H1 (cell line): Measurements from ENCODE around the gene IL24. TPM values are rescaled to one million over a fixed set of nuclear protein-coding genes. Genes with fewer than 3 reads are reported as not detected.

Experiments used
- CTCF ChIA-PET: fragments of 300-600 bp; sonication (Branson Sonifier 250); formaldehyde crosslinking; loops from one replicate; lab custom pipeline; 2021; ENCODE audit not compliant: partially characterized antibody; lab: Charles Lee
- POLR2A ChIA-PET: fragments of 300-600 bp; sonication (Branson Sonifier 250); formaldehyde crosslinking; loops from one replicate; lab custom pipeline; 2021; ENCODE audit warnings: inconsistent platforms; ENCODE audit not compliant: partially characterized antibody; lab: Charles Lee
- DNase-seq, 2 experiments: peaks; one replicate each; pipeline versions ENCODE4 v3.0.0 to v3.0.0-alpha.2; 2010 to 2022; ENCODE audit warnings: low spot score in 2 of 2, low read depth in 1 of 2, mixed read lengths in 1 of 2
- FAIRE-seq: peaks from 2 replicates; lab custom pipeline; 2011; peaks lifted over from hg19 to GRCh38; lab: Jason Lieb, UNC
- H2AFZ ChIP-seq: 2 replicates; pipeline ENCODE4 v1.8.1; 2012; ENCODE audit warnings: low read length, inconsistent platforms
- H2AK5ac ChIP-seq: 2 replicates; pipeline ENCODE4 v1.6.1; 2013; ENCODE audit warnings: low read depth, low read length
- H2BK120ac ChIP-seq: replicated peaks from 2 replicates; pipeline ENCODE3; 2013; ENCODE audit warnings: low read depth, low read length, inconsistent platforms
- H2BK12ac ChIP-seq: 2 replicates; pipeline ENCODE4 v1.6.1; 2013; ENCODE audit warnings: low read depth, low read length
- H2BK15ac ChIP-seq: 2 replicates; pipeline ENCODE4 v1.6.1; 2013; ENCODE audit warnings: low read length
- H2BK20ac ChIP-seq: 2 replicates; pipeline ENCODE4 v1.6.1; 2013; ENCODE audit warnings: low read length
- H2BK5ac ChIP-seq: 2 replicates; pipeline ENCODE4 v1.6.1; 2013; ENCODE audit warnings: low read depth, low read length
- H3K14ac ChIP-seq: 2 replicates; pipeline ENCODE4 v1.6.1; 2013; ENCODE audit warnings: inconsistent platforms; ENCODE audit not compliant: insufficient read length
- H3K18ac ChIP-seq: 2 replicates; pipeline ENCODE4 v1.6.1; 2013; ENCODE audit warnings: low read length; ENCODE audit errors: extremely low read depth
- H3K23ac ChIP-seq: 2 replicates; pipeline ENCODE4 v1.6.1; 2013; ENCODE audit warnings: inconsistent platforms; ENCODE audit not compliant: insufficient read length
- H3K23me2 ChIP-seq: 2 replicates; pipeline ENCODE4 v1.6.1; 2013; ENCODE audit warnings: low read depth, low read length
- H3K27ac ChIP-seq: 2 replicates; pipeline ENCODE4 v1.6.1; 2011; ENCODE audit warnings: low read depth, low read length, inconsistent platforms
- H3K27me3 ChIP-seq, 4 experiments: replicated peaks in 1 of 4; 1 replicate in 1 of 4; 2 replicates in 3 of 4; pipeline versions ENCODE4 v1.6.1 to v1.8.1; 2011 to 2013; ENCODE audit warnings: low read length in 3 of 4, mild to moderate bottlenecking in 3 of 4, inconsistent platforms in 2 of 4, mixed read lengths in 2 of 4, moderate library complexity in 1 of 4; ENCODE audit not compliant: control insufficient read depth in 3 of 4, insufficient read depth in 3 of 4; ENCODE audit errors: extremely low read depth in 1 of 4
- H3K36me3 ChIP-seq, 4 experiments: 2 replicates each; pipeline versions ENCODE4 v1.6.1 to v1.8.1; 2011 to 2013; ENCODE audit warnings: mild to moderate bottlenecking in 4 of 4, low read length in 3 of 4, moderate library complexity in 2 of 4, control low read depth in 1 of 4, inconsistent platforms in 1 of 4; ENCODE audit not compliant: insufficient read depth in 4 of 4, control insufficient read depth in 2 of 4
- H3K4ac ChIP-seq: replicated peaks from 2 replicates; pipeline ENCODE3; 2013; ENCODE audit warnings: low read length, low read depth, mixed read lengths, inconsistent platforms; ENCODE audit not compliant: insufficient read length
- H3K4me1 ChIP-seq, 4 experiments: replicated peaks in 1 of 4; 1 replicate in 1 of 4; 2 replicates in 3 of 4; pipeline versions ENCODE4 v1.6.1 to v1.8.1; 2011 to 2013; ENCODE audit warnings: low read length in 3 of 4, inconsistent platforms in 2 of 4, mixed read lengths in 1 of 4; ENCODE audit not compliant: insufficient read depth in 4 of 4, control insufficient read depth in 3 of 4
- H3K4me2 ChIP-seq, 2 experiments: 2 replicates each; pipeline versions ENCODE4 v1.6.1 to v1.8.1; 2011 to 2013; ENCODE audit warnings: low read depth in 2 of 2, low read length in 2 of 2, control low read depth in 1 of 2, inconsistent platforms in 1 of 2, mild to moderate bottlenecking in 1 of 2; ENCODE audit not compliant: insufficient read depth in 1 of 2
- H3K4me3 ChIP-seq, 4 experiments: fragments of 200-600, 300-600 bp in 1 of 4; sonication (generic), shearing (Covaris generic), sonication (Bioruptor Twin) in 1 of 4; 2 replicates each; pipeline versions ENCODE4 v1.5.1 to v1.8.1; 2011 to 2016; ENCODE audit warnings: low read length in 4 of 4, low read depth in 3 of 4, control low read depth in 2 of 4, inconsistent platforms in 2 of 4, mild to moderate bottlenecking in 2 of 4, mixed read lengths in 1 of 4, moderate library complexity in 1 of 4; ENCODE audit not compliant: insufficient read depth in 2 of 4; ENCODE audit errors: extremely low read depth in 1 of 4
- H3K56ac ChIP-seq: replicated peaks from 2 replicates; pipeline ENCODE3; 2013; ENCODE audit warnings: low read depth, mild to moderate bottlenecking, mixed read lengths, low read length, inconsistent platforms; ENCODE audit not compliant: insufficient read length
- H3K79me1 ChIP-seq: 2 replicates; pipeline ENCODE4 v1.6.1; 2013; ENCODE audit warnings: low read depth, low read length, control low read depth
- H3K79me2 ChIP-seq, 2 experiments: 2 replicates each; pipeline versions ENCODE4 v1.6.1 to v1.8.1; 2012 to 2013; ENCODE audit warnings: low read length in 2 of 2, mild to moderate bottlenecking in 2 of 2, inconsistent platforms in 1 of 2; ENCODE audit not compliant: insufficient read depth in 2 of 2, control insufficient read depth in 1 of 2
- H3K9ac ChIP-seq, 4 experiments: replicated peaks in 1 of 4; 1 replicate in 1 of 4; 2 replicates in 3 of 4; pipeline versions ENCODE4 v1.6.1 to v1.8.1; 2011 to 2013; ENCODE audit warnings: low read depth in 3 of 4, low read length in 3 of 4, control low read depth in 2 of 4, mild to moderate bottlenecking in 2 of 4, moderate library complexity in 2 of 4, inconsistent platforms in 1 of 4; ENCODE audit errors: extremely low read depth in 1 of 4
- H3K9me3 ChIP-seq, 2 experiments: 2 replicates each; pipeline versions ENCODE4 v1.6.1 to v1.8.1; 2012 to 2013; ENCODE audit warnings: mild to moderate bottlenecking in 2 of 2, moderate library complexity in 2 of 2, control low read depth in 1 of 2, inconsistent platforms in 1 of 2, low read depth in 1 of 2, low read length in 1 of 2, mixed read lengths in 1 of 2; ENCODE audit not compliant: insufficient read depth in 2 of 2
- H4K20me1 ChIP-seq, 2 experiments: replicated peaks in 1 of 2; 2 replicates each; pipeline versions ENCODE3 to v1.8.1; 2011 to 2013; ENCODE audit warnings: inconsistent platforms in 2 of 2, low read length in 2 of 2, mild to moderate bottlenecking in 1 of 2; ENCODE audit not compliant: insufficient read depth in 2 of 2, control insufficient read depth in 1 of 2
- H4K5ac ChIP-seq: 2 replicates; pipeline ENCODE4 v1.6.1; 2013; ENCODE audit warnings: low read length, low read depth, mixed read lengths, inconsistent platforms; ENCODE audit not compliant: insufficient read length
- H4K8ac ChIP-seq: 2 replicates; pipeline ENCODE4 v1.8.0; 2013; ENCODE audit warnings: mild to moderate bottlenecking, moderate library complexity, low read length, inconsistent platforms; ENCODE audit not compliant: insufficient read depth; ENCODE audit errors: extremely low read depth
- H4K91ac ChIP-seq: replicated peaks from 2 replicates; pipeline ENCODE3; 2013; ENCODE audit warnings: low read length, mixed read lengths, inconsistent platforms; ENCODE audit not compliant: insufficient read length
- CEBPB ChIP-seq: IDR thresholded peaks from 2 replicates; pipeline ENCODE4 v1.6.1; 2012; ENCODE audit warnings: low read depth, low read length
- EGR1 ChIP-seq: IDR thresholded peaks from 2 replicates; pipeline ENCODE4 v1.6.1; 2011; ENCODE audit warnings: low read depth, low read length, borderline replicate concordance
- KDM5A ChIP-seq: fragments of 200-600 bp; IDR thresholded peaks from 2 replicates; pipeline ENCODE4 v1.7.1; 2012; ENCODE audit warnings: mild to moderate bottlenecking, low read length, inconsistent platforms, mixed read lengths
- POLR2A ChIP-seq, 2 experiments: IDR thresholded peaks; 1 replicate in 1 of 2; 2 replicates in 1 of 2; pipeline ENCODE4 v1.6.1; 2011; ENCODE audit warnings: low read depth in 2 of 2, low read length in 2 of 2, mild to moderate bottlenecking in 2 of 2; ENCODE audit errors: control extremely low read depth in 1 of 2
- POU5F1 ChIP-seq: IDR thresholded peaks from 2 replicates; pipeline ENCODE4 v1.6.1; 2011; ENCODE audit warnings: low read depth, mild to moderate bottlenecking, low read length, moderate library complexity
- RFX5 ChIP-seq: IDR thresholded peaks from 2 replicates; pipeline ENCODE4 v1.6.1; 2011; ENCODE audit warnings: low read depth, low read length, improper control_type of control experiment, borderline replicate concordance
- SIX5 ChIP-seq: IDR thresholded peaks from 2 replicates; pipeline ENCODE4 v1.6.1; 2011; ENCODE audit warnings: mild to moderate bottlenecking, low read depth, low read length
- SUZ12 ChIP-seq: fragments of 200-600 bp; sonication (generic); IDR thresholded peaks from 2 replicates; pipeline ENCODE4 v1.6.1; 2012; ENCODE audit warnings: mild to moderate bottlenecking, inconsistent platforms, low read length, moderate library complexity, mixed read lengths
- TCF12 ChIP-seq: IDR thresholded peaks from 2 replicates; pipeline ENCODE4 v1.6.1; 2011; ENCODE audit warnings: low read depth, mild to moderate bottlenecking, low read length
- YY1 ChIP-seq: IDR thresholded peaks from 2 replicates; pipeline ENCODE4 v1.6.1; 2011; ENCODE audit warnings: low read depth, mild to moderate bottlenecking, low read length
- WGBS, 2 experiments: shearing (Covaris generic) in 1 of 2; methylation state at CpG; one replicate each; pipeline versions ENCODE4 v1.1.6 to v1.1.7; 2013 to 2015; ENCODE audit warnings: low lambda C conversion rate in 2 of 2, mixed read lengths in 2 of 2, inconsistent platforms in 1 of 2, low coverage in 1 of 2, missing lambda C conversion rate in 1 of 2; ENCODE audit not compliant: insufficient replicate concordance in 2 of 2, insufficient coverage in 1 of 2, insufficient read length in 1 of 2; ENCODE audit errors: extremely low coverage in 1 of 2, missing lambda C conversion rate in 1 of 2; 5-methylcytosine and 5-hydroxymethylcytosine counted together
- polyA plus RNA-seq, 7 experiments: library from polyadenylated mRNA; depleted of rRNA in 3 of 7; stranded (reverse) in 5 of 7; unstranded in 2 of 7; fragments of >200 nt in 5 of 7; fragments of 200-250 nt in 2 of 7; gene quantifications; 1 replicate in 5 of 7; 2 replicates in 1 of 7; 4 replicates in 1 of 7; pipeline versions ENCODE4 v1.2.1 to v1.2.3, GENCODE V29; 2011 to 2013; ENCODE audit warnings: missing spikeins in 2 of 7, mixed read lengths in 2 of 7
- total RNA-seq: library from RNA; stranded (reverse); fragmentation: NEBNext Ultra II Directional; extraction: Animal tissue kit (Norgen Biotek cat#: 25700); gene quantifications from 2 replicates; pipeline ENCODE4 v1.2.1, GENCODE V29; 2021
- TF ChIP-seq, protein P1 (sequence below): IDR thresholded peaks from 2 replicates; pipeline ENCODE4 v1.6.1; 2012; ENCODE audit warnings: low read length, inconsistent platforms

IL24 gene
- total and polyA plus RNA-seq, 2 of the 8 experiments (the other 6 are each of a cell fraction or from before 2014, with no cell fraction given) = not detected

DNA sequence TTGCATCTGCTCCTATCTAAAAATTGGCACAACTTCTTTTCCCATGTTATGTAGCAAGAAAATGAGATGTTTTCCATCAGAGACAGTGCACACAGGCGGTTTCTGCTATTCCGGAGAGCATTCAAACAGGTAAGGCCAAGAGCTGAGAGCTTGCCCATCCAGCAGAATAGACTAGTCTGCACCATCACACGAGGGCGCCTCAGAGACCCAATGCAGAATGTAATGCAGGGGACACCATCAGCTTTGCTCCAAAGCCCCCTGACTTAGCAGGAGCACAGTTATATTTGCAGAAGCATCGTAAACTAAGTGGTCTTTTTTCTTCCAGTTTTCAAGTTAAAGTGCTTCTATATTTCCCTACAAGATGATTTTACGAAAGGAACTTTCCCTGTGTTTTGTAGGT lies 4.7 kb downstream of the IL24 start:
- Histone ChIP-seq H2BK20ac (no peak overlapping the region), H2BK120ac (no peak overlapping the region), H2AFZ (no peak overlapping the region), H4K20me1 (no peaks in the 10 kb centered on the region), H2BK12ac (no peak overlapping the region), H4K91ac (no peak overlapping the region), H3K23me2 (no peaks in the 10 kb centered on the region), H3K4me2 (no peak overlapping the region), H3K18ac (no peak overlapping the region), H3K14ac (no peak overlapping the region), H3K36me3 (no peaks in the 10 kb centered on the region), H3K27ac (no peak overlapping the region), H2AK5ac (no peak overlapping the region), H4K8ac (no peak overlapping the region), H4K5ac (no peak overlapping the region), H3K4me1 (no peaks in the 10 kb centered on the region; a peak in 1 of 7 replicates), H3K27me3 (peaks cover 0 to 3% (median 0%) of the 10 kb centered on the region in 4 experiments; a peak in 1 of 7 replicates), H3K4ac (no peak overlapping the region), H3K23ac (no peak overlapping the region), H2BK5ac (no peak overlapping the region), H3K56ac (no peak overlapping the region), H2BK15ac (no peak overlapping the region), H3K9ac (no peak overlapping the region), H3K79me1 (no peaks in the 10 kb centered on the region), H3K4me3 (no peak overlapping the region), H3K79me2 (no peaks in the 10 kb centered on the region), H3K9me3 (no peaks in the 10 kb centered on the region)
- no peak for DNase-seq
- WGBS, 2 experiments = 83% methylated on average over 6 of the region's 6 CpGs; no CpG with 5 or more reads in 1 of the 2 experiments
- POLR2A ChIA-PET = no interaction called here
- no peak for FAIRE-seq
- CTCF ChIA-PET = interaction anchor here (0.6 to 3.2 kb wide), 6 partner anchors 10 to 37 kb away, joined by 3 to 19 read pairs (median 4); partner anchors contain the start of gene IL20
- TF ChIP-seq TCF12 (no peak), POU5F1 (no peak), KDM5A (no peak), RFX5 (no peak), SIX5 (no peak), YY1 (no peak), EGR1 (no peak), CEBPB (no peak), SUZ12 (no peak), POLR2A (IDR thresholded peaks at IDR 0.05; ENCODE audit: control extremely low read depth in 1 of 2, low read depth in 2 of 2, low read length in 2 of 2) (no peak)
- TF ChIP-seq, protein P1, sequence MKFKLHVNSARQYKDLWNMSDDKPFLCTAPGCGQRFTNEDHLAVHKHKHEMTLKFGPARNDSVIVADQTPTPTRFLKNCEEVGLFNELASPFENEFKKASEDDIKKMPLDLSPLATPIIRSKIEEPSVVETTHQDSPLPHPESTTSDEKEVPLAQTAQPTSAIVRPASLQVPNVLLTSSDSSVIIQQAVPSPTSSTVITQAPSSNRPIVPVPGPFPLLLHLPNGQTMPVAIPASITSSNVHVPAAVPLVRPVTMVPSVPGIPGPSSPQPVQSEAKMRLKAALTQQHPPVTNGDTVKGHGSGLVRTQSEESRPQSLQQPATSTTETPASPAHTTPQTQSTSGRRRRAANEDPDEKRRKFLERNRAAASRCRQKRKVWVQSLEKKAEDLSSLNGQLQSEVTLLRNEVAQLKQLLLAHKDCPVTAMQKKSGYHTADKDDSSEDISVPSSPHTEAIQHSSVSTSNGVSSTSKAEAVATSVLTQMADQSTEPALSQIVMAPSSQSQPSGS = no peak
